GM12878 (cell line): Measurements from ENCODE around the gene KIF22. TPM values are rescaled to one million over a fixed set of nuclear protein-coding genes. Genes with fewer than 3 reads are reported as not detected.

Source experiments
- BCL11A ChIP-seq: IDR thresholded peaks from 2 replicates; pipeline ENCODE4 v1.6.1; 2011; ENCODE audit warnings: low read depth, low read length
- CBFB ChIP-seq: IDR thresholded peaks from 2 replicates; pipeline ENCODE4 v1.6.1; 2016; ENCODE audit warnings: antibody characterized with exemption, low read depth
- CBX5 ChIP-seq: sonication (generic); IDR thresholded peaks from 2 replicates; pipeline ENCODE4 v1.6.1; 2016; ENCODE audit warnings: low read depth, moderate library complexity, mild to moderate bottlenecking, inconsistent platforms
- CHD1 ChIP-seq: IDR thresholded peaks from 2 replicates; pipeline ENCODE4 v1.6.1; 2012; ENCODE audit warnings: low read depth, low read length, improper control_type of control experiment
- DPF2 ChIP-seq: fragments of 450-650 bp; IDR thresholded peaks from 2 replicates; pipeline ENCODE4 v1.6.1; 2017; ENCODE audit warnings: mild to moderate bottlenecking
- EED ChIP-seq: sonication (generic); IDR thresholded peaks from 2 replicates; pipeline ENCODE4 v1.6.1; 2016; ENCODE audit warnings: antibody characterized with exemption, low read depth
- HCFC1 ChIP-seq: fragments of 150-350 bp; IDR thresholded peaks from 2 replicates; pipeline ENCODE4 v1.6.1; 2014; ENCODE audit warnings: low read length
- IKZF2 ChIP-seq, 2 experiments: fragments of 450-650 bp; IDR thresholded peaks; 2 replicates each; pipeline ENCODE4 v1.6.1; 2017; ENCODE audit warnings: mild to moderate bottlenecking in 2 of 2, moderate library complexity in 2 of 2
- MLLT1 ChIP-seq: fragments of 450-650 bp; IDR thresholded peaks from 2 replicates; pipeline ENCODE4 v1.6.1; 2016; ENCODE audit warnings: mild to moderate bottlenecking
- POU2F2 ChIP-seq: IDR thresholded peaks from 3 replicates; pipeline ENCODE4 v1.6.1; 2011; ENCODE audit warnings: low read depth, mild to moderate bottlenecking, low read length, borderline replicate concordance
- RAD51 ChIP-seq: fragments of 450-650 bp; IDR thresholded peaks from 2 replicates; pipeline ENCODE4 v1.6.1; 2016; ENCODE audit warnings: moderate library complexity, mild to moderate bottlenecking, inconsistent platforms
- SMC3 ChIP-seq: IDR thresholded peaks from 2 replicates; pipeline ENCODE4 v1.6.1; 2011; ENCODE audit warnings: low read length, improper control_type of control experiment, borderline replicate concordance
- SREBF1 ChIP-seq: IDR thresholded peaks from 2 replicates; pipeline ENCODE4 v1.6.1; 2012; ENCODE audit warnings: mild to moderate bottlenecking, low read length
- TARDBP ChIP-seq: IDR thresholded peaks from 2 replicates; pipeline ENCODE4 v1.6.1; 2016; ENCODE audit warnings: borderline replicate concordance
- ZZZ3 ChIP-seq: IDR thresholded peaks from 2 replicates; pipeline ENCODE4 v1.6.1; 2011; ENCODE audit warnings: low read depth; ENCODE audit not compliant: control insufficient read depth, insufficient read length
- polyA plus RNA-seq, 11 experiments: library from polyadenylated mRNA; depleted of rRNA in 4 of 11; unstranded in 6 of 11; stranded (reverse) in 5 of 11; fragments of >200 nt; fragmentation: Nextera tagmentation in 4 of 11; fragmentation: Illumina TruSeq in 1 of 11; extraction: Ambion mirVana in 4 of 11; extraction: Trizol in 1 of 11; gene quantifications; 1 replicate in 1 of 11; 2 replicates in 10 of 11; pipeline versions ENCODE4 v1.2.1 to v1.2.3, GENCODE V29; 2011 to 2016; ENCODE audit warnings: inconsistent platforms in 2 of 11, missing spikeins in 2 of 11, low read depth in 1 of 11
- total RNA-seq, 4 experiments: library from RNA; depleted of rRNA in 3 of 4; stranded (reverse); fragments of >200 nt in 3 of 4; fragmentation: Illumina TruSeq in 1 of 4; extraction: Trizol in 1 of 4; gene quantifications; 2 replicates each; pipeline versions ENCODE4 v1.2.1 to v1.2.3, GENCODE V29; 2013 to 2021
- TF ChIP-seq, protein P1 (sequence below): fragments of 150-350 bp; IDR thresholded peaks from 2 replicates; pipeline ENCODE4 v1.6.1; 2016; ENCODE audit warnings: low read depth, low read length
- TF ChIP-seq, protein P2 (sequence below): fragments of 450-650 bp; IDR thresholded peaks from 2 replicates; pipeline ENCODE4 v1.6.1; 2014; ENCODE audit warnings: mild to moderate bottlenecking
- TF ChIP-seq, protein P3 (sequence below): IDR thresholded peaks from 2 replicates; pipeline ENCODE4 v1.6.1; 2012; ENCODE audit warnings: mild to moderate bottlenecking, low read depth, low read length
- TF ChIP-seq, protein P4 (sequence below): IDR thresholded peaks from 2 replicates; pipeline ENCODE4 v1.6.1; 2012; ENCODE audit warnings: low read depth, low read length, improper control_type of control experiment

KIF22 gene
- total and polyA plus RNA-seq, 10 of the 15 experiments (the other 5 are each of a cell fraction or from before 2014, with no cell fraction given), result 7.6 to 158 (median 132) TPM

GRCh38 chr16:29789775-29790182 is 772 bp upstream of the KIF22 start (continued):
- TF ChIP-seq, protein P1, sequence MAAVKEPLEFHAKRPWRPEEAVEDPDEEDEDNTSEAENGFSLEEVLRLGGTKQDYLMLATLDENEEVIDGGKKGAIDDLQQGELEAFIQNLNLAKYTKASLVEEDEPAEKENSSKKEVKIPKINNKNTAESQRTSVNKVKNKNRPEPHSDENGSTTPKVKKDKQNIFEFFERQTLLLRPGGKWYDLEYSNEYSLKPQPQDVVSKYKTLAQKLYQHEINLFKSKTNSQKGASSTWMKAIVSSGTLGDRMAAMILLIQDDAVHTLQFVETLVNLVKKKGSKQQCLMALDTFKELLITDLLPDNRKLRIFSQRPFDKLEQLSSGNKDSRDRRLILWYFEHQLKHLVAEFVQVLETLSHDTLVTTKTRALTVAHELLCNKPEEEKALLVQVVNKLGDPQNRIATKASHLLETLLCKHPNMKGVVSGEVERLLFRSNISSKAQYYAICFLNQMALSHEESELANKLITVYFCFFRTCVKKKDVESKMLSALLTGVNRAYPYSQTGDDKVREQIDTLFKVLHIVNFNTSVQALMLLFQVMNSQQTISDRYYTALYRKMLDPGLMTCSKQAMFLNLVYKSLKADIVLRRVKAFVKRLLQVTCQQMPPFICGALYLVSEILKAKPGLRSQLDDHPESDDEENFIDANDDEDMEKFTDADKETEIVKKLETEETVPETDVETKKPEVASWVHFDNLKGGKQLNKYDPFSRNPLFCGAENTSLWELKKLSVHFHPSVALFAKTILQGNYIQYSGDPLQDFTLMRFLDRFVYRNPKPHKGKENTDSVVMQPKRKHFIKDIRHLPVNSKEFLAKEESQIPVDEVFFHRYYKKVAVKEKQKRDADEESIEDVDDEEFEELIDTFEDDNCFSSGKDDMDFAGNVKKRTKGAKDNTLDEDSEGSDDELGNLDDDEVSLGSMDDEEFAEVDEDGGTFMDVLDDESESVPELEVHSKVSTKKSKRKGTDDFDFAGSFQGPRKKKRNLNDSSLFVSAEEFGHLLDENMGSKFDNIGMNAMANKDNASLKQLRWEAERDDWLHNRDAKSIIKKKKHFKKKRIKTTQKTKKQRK, result no peak
- TF ChIP-seq TARDBP (no peak), MLLT1 (peak; percentile 94), ZZZ3 (no peak), POU2F2 (no peak), DPF2 (0 out of 2 replicates have a peak, but pooled peaks have one; percentile 21), RAD51 (no peak), SREBF1 (no peak), CBX5 (no peak), HCFC1 (no peak), CHD1 (no peak), CBFB (no peak), SMC3 (no peak), IKZF2 (IDR thresholded peaks at IDR 0.05) (0 out of 4 replicates have a peak, but pooled peaks of 1 of the 2 experiments have one; percentile 11), EED (no peak; the same call in 1 of the 2 replicates), BCL11A (no peak)
- TF ChIP-seq, protein P2, sequence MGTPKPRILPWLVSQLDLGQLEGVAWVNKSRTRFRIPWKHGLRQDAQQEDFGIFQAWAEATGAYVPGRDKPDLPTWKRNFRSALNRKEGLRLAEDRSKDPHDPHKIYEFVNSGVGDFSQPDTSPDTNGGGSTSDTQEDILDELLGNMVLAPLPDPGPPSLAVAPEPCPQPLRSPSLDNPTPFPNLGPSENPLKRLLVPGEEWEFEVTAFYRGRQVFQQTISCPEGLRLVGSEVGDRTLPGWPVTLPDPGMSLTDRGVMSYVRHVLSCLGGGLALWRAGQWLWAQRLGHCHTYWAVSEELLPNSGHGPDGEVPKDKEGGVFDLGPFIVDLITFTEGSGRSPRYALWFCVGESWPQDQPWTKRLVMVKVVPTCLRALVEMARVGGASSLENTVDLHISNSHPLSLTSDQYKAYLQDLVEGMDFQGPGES, result no peak
- TF ChIP-seq, protein P3, sequence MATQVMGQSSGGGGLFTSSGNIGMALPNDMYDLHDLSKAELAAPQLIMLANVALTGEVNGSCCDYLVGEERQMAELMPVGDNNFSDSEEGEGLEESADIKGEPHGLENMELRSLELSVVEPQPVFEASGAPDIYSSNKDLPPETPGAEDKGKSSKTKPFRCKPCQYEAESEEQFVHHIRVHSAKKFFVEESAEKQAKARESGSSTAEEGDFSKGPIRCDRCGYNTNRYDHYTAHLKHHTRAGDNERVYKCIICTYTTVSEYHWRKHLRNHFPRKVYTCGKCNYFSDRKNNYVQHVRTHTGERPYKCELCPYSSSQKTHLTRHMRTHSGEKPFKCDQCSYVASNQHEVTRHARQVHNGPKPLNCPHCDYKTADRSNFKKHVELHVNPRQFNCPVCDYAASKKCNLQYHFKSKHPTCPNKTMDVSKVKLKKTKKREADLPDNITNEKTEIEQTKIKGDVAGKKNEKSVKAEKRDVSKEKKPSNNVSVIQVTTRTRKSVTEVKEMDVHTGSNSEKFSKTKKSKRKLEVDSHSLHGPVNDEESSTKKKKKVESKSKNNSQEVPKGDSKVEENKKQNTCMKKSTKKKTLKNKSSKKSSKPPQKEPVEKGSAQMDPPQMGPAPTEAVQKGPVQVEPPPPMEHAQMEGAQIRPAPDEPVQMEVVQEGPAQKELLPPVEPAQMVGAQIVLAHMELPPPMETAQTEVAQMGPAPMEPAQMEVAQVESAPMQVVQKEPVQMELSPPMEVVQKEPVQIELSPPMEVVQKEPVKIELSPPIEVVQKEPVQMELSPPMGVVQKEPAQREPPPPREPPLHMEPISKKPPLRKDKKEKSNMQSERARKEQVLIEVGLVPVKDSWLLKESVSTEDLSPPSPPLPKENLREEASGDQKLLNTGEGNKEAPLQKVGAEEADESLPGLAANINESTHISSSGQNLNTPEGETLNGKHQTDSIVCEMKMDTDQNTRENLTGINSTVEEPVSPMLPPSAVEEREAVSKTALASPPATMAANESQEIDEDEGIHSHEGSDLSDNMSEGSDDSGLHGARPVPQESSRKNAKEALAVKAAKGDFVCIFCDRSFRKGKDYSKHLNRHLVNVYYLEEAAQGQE, result no peak
- TF ChIP-seq, protein P4, sequence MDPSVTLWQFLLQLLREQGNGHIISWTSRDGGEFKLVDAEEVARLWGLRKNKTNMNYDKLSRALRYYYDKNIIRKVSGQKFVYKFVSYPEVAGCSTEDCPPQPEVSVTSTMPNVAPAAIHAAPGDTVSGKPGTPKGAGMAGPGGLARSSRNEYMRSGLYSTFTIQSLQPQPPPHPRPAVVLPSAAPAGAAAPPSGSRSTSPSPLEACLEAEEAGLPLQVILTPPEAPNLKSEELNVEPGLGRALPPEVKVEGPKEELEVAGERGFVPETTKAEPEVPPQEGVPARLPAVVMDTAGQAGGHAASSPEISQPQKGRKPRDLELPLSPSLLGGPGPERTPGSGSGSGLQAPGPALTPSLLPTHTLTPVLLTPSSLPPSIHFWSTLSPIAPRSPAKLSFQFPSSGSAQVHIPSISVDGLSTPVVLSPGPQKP, result no peak
